Fibroblast of skin of left quadriceps (primary cell): ENCODE data around the gene MOBP.
A peak's percentile ranks its signal among the peaks of the same experiment; 100 is the strongest.
"Not testable (repeated sequence)": the region's sequence is repeated elsewhere in the genome, so short reads cannot be mapped to it uniquely, and the experiment has no call there.

ENCODE experiments used
- DNase-seq, 2 experiments: peaks; one replicate each; pipeline ENCODE4 v3.0.0-alpha.2; 2013; ENCODE audit warnings: low read depth in 2 of 2

The MOBP gene, protein sequence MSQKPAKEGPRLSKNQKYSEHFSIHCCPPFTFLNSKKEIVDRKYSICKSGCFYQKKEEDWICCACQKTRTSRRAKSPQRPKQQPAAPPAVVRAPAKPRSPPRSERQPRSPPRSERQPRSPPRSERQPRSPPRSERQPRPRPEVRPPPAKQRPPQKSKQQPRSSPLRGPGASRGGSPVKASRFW

DNA sequence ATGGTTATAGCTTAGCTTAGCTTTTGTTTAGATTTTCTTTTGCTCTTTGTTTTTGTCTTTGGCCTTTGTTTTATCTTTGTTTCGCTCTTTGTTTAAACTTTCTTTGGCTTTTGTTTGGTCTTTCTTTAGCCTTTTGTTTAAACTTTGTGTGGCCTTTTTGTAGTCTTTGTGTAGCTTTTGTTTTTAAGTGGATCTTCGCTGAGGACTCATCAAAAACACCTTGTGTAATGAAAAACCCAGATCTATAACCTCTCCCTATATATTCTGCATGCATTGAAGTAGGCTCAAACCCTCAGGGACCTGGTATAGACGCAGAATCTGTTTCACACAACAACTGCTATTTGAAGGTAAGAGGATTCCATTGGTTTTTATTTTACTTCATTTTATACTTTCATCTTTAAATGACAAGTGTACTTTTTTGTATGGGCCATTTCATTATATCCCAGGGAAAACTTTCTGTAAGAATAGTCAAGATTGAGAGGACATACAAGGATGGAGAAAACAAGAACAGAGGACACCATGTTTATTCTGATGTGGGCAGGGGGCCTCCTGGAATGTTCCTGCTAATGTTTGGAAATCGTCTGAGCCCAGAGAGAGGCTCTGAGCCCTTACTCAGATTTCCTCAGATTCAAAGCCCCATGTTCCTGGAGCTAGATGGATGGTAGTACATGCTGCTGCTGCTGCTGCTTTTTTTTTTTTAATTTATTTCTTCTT is at the start of gene MOBP:
TSS of gene MOBP (plus strand) at position 287 of the 714 bp plus-strand sequence. CDS start 34,390 bp downstream, outside the sequence.
- DNase-seq, result no peak

DNA sequence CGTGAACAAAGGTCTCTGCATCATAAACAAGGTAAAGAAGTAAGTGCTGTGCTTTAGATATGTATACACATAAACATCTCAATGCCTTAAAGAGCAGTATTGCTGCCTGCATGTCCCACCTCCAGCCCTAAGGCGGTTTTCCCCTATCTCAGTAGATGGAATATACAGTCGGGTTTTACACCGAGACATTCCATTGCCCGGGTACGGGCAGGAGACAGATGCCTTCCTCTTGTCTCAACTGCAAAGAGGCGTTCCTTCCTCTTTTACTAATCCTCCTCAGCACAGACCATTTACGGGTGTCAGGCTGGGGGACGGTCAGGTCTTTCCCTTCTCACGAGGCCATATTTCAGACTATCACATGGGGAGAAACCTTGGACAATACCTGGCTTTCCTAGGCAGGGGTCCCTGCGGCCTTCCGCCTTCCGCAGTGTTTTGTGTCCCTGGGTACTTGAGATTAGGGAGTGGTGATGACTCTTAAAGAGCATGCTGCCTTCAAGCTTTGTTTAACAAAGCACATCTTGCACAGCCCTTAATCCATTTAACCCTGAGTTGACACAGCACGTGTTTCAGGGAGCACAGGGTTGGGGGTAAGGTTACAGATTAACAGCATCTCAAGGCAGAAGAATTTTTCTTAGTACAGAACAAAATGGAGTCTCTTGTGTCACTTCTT is 48.8 kb upstream of the MOBP start:
- DNase-seq, result not testable (repeated sequence)

DNA sequence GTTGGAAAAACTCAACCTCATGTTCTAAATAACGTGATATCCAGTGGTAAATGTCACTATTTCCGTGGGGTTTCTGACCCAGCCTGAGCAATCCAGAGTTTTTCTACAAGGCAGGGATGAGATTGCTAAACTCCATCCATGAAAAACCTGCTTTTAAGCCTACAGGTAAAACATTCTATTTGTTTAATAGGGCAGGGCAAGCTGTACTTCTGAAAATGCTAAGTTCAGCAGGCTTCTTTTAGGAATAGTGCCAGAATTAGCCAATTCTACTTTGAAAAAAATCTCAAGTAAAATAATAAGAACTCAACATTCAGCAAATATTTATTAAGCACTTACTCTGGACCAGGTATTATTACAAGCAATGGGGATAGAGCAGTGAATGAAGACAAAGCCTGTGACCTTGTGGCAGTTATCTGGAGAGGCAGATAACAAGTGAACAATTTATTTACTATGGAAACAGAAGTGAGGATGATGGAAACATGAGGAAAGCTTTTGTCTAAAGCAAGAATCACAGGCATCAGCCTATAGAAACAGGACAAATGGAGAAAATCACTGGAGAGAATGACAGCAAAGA is 47.7 kb upstream of the MOBP start:
- no peak for DNase-seq

DNA sequence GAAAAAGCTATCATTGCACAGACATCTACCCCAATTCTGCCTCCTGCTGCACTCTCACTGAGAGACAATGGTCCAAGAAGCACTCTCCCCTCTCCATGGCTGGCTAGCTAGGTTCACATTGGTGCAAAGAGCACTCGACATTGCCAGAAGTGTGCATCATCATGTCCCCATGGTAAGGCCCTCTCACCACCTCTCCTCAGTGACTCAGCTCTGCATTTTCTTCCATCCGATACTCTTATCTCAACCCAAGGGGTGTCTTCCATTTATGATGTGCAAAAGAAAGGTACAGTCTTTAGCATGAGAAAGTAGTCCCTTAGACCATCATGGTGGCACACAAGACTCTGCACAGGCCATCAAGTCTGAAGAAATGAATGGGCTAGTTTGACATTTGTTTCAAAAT is 46.9 kb upstream of the MOBP start:
- no peak for DNase-seq

DNA sequence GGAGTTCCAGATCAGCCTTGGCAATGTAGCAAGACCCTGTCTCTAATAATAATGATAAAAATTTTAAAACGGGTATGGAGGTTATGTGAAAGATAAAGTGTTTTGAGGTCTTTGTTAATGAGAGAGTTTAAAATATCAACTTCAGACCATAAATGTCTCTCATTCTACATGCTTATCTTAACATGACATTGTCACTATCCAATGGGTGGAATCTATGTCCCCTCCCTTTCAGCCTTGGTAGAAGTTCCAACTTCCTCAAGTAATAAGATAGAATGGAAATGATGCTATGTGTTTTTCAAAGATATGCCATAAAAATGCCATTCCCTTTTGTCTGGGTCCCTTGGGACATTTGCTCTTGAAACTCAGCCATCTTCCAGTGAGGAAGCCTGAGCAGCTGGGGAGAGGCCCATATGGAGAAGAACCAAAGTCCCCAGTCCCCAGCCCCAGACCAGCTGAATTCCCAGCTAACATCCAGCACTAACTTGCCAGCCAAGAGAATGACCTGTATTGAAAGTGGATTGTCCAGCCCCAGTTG is 44.0 kb upstream of the MOBP start:
- no peak for DNase-seq

DNA sequence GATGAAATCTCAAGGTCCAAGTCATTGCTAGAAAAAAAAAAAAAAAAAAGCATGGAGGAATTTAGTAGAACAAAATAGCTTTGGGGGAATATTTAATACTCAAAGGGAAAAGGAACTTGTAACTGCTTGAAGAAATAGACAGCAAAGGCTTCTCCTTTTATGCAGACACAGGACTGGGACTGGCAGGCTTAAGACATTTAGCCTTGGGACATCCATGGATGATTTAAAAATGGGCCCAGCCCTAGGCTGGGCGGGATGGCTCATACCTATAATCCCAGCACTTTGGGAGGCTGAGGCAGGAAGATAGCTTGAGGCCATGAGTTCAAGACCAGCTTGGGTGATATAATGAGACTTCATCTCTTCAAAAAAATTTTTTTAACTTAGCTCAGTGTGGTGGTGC is 41.2 kb upstream of the MOBP start:
- DNase-seq, result no peak

DNA sequence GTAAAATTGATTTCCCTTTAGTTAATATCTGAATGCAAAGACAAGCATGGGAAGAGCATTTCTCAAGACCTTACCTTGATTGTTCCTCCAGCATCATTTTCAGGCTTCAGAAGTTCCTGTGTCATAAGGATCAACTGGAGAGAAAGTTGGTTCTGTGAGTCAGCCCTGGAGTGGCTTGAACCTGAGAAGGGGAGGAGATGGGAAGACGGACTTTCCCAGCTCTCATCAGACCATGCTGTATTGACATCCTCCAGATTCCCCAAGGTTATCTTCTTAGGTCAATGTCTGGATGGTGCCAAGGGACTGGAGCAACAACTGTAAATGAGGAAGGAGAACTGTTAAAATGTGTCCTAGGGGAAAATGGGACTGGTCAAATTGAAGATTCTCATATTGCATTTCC is 40.0 kb upstream of the MOBP start:
- no peak for DNase-seq

DNA sequence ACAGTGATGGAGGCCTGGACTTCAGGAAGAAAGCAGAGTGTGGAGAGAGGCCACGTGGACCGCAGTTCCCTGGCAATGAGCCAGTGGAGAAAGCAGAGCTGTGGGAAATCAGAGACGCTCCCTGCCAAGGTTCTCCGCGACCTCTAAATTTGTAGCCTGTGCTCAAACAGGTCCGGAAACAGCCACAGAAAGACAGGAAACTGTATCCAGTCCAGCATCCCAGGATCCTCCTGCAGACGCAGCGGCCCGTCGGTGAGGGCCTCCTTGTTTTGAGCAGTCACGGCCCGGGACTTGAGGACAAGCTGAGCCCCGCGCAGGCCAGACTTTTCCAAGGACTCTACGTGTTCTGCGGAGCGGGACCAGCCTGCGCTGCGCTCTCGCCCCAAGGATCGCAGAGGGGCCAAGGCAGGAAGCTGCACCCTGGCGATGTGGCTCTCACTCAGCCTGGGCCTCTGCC is 38.7 kb upstream of the MOBP start:
- no peak for DNase-seq

DNA sequence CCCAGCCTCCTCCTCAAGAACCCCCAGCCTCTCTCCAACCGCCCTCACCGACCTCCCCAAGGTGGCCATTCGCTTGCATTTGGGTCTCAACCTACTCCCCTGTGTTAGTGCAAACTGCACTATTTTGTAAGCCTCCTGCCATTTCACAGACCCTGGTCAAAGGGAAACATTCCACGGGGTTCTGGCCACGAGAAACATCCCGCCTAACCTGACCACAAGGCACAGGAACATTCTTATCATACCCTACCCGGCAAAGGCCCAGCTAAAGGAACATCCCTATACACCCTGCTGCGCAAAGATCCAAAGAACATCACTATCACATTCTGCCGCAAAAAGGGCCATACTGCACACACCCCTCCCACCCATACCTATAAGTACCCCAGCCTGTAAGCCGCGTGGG is 38.0 kb upstream of the MOBP start:
- DNase-seq, result no peak

DNA sequence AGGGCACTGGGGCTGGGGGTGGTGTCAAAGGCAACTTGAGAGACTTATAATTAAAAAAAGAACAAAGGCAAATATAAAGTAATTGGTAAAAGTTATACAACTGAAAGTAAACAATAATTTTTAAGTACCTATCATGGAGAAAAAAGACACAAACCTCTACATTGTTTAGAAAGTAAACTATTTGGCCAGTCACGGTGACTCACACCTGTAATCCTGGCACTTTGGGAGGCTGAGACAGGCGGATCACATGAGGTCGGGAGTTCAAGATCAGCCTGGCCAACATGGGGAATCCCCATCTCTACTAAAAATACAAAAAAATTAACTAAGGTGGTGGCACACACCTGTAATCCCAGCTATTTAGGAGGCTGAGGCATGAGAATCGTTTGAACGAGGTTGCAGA is 35.1 kb upstream of the MOBP start:
- no peak for DNase-seq

DNA sequence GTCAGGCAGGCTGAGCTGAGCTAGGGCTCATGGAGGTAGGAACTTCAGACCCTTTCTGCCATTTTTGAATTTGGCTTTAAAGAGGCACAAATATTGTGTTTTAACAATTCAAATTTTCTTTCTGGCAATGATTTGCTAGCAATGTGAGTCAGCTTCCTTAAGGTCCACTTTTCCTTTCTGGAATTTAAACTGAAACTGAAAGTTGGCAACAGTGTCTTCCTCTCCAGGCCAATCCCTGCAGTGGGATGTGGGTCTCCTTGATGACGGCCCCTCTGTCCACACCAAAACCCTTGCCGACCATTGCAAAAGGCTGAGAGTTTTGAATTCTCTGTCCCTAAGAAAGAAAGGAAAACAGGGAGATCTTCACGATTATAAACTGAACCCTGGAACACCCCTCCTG is 33.8 kb upstream of the MOBP start:
- no peak for DNase-seq

DNA sequence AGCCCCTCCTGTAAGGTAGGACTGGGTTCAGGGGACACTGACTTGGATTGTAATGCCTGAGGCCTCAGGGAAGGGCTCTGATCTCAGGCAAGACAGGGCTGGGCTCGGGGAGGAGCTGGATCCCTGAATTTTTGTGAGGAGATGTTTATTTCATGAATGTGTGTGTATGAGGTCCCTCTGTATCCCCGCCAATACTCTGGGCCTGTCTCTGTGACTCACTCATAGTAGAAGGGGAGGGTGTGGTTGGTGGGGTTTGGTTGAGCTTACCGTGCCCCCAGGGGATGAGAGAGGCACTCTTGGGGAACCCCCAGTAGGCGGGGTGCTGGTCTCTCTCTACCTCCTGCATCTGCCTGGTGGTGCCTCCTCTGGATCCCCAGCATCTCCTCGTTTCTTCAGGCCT is 32.9 kb upstream of the MOBP start:
- DNase-seq, result no peak

DNA sequence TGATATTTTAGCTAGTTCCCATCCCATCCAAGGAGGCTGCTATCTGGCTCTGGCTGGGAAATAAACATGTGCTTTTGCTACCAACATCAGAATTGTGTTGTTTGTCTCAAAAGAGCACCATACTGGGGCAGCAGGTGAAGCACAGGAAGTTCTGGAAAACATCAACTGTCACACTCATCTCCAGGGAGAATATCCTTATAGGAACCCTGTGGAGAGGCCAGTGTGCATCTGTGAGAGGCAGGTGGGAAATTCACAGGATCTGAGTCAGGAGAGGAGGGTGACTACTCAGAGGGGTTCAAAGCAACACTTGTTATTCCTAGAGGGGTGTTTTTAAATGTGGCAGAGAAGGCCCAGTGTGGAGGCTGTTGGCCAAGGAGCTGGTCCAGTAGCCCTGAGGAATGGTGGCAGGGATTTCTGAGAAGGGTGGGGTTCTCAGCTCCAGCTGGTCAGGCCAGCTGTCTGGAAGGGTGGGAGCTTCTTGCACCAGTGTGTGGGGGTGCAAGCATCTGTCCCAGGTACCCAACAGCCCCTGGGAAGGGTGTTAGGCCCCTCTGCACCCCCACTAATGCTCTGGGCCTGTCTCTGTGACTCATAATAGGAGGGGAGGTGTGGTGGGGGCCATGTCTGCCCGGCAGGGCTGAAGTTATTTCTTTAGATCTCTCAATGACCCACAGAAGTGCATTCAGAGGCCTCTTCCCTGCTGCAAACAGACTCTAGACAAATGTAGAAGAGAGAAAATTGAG is 32.3 kb upstream of the MOBP start:
- no peak for DNase-seq

DNA sequence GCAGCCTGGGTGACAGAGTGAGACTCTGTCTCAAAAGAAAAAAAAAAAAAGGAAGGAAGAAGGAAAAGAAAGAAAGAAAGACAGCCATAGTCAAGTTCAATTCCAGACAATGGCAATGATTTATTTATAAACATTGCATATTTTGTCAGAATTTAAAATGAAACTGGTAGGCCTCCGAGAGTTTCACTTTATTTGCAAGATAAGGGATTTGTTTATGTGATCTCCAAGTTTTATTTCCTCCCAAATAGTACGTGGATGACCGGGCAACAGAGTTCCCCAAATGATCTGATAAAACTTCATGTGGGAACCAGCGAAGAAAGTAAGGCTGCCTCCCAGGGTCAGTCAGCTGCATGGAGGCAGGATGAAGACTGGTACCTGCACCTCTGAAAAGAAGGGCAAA is 28.6 kb upstream of the MOBP start:
- DNase-seq, result no peak

DNA sequence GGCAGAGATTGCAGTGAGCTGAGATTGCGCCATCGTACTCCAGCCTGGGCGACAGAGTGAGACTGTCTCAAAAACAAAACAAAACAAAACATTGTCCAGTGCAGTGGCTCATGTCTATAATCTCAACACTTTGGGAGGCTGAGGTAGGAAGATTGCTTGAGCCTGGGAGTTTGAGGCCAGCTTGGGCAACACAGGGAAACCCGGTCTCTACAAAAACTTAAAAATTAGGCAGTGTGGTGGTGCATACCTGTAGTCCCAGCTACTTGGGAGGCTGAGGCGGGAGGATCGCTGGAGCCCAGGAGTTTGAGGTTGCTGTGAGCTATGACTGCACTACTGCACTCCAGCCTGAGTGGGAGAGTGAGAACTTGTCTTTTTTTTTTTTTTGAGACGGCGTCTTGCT is 27.2 kb upstream of the MOBP start:
- DNase-seq, result no peak

DNA sequence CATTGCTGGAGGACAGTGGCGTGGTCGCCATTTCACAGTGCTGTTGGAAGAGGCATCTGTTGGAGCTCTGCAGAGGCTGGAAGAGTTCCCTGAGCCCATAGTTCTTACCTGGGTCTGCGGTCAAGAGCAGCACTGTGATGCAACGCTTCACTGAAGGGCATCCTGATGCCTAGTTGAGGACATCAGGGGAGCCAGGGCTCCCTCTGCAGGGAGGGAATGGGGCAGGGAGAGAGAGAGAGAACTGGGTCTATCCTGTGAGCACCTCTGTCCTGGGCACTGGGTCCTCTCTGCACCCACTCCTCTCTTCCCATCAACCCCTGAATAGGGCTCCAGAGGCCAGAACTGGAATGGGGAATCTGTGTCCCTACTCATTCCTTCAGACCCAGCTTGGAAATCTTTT is 23.9 kb upstream of the MOBP start:
- DNase-seq, result no peak

DNA sequence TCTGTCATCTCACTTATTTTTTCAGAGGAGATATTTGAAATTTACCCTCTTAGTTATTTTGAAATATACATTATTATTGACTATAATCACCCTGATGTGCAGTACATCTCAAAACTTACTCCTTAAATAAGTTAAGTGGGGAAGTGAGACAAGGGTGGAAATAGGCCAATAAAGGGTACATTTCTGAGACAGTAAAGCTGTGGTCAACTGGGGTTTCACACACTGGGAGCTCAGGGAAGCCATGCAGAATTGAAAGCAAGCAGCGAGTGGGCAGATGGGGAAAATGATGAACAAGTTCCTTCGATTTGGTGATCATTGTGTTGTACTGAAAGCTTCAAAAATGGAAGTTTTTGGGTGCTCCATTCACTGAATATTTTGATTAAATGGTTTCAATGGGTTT is 21.6 kb upstream of the MOBP start:
- DNase-seq, result no peak

DNA sequence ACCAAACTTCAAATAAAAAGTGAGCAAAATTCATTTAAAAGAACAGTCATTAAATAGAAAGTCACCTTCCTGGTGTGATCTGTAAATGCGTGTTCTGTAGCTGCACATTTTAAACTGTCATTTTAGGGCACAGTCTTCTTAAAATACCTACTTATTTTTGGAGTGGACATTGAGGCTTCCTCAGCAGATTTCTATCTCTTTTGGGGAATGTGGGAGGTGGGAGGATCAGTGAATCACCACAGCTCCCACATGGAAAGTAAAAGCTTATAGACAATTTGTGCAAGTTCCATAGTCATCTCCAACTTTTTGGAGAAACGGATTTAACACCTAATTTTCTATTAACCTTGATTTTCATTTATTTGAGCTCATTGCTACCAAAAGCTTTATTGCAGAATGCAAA is 21.0 kb upstream of the MOBP start:
- no peak for DNase-seq

DNA sequence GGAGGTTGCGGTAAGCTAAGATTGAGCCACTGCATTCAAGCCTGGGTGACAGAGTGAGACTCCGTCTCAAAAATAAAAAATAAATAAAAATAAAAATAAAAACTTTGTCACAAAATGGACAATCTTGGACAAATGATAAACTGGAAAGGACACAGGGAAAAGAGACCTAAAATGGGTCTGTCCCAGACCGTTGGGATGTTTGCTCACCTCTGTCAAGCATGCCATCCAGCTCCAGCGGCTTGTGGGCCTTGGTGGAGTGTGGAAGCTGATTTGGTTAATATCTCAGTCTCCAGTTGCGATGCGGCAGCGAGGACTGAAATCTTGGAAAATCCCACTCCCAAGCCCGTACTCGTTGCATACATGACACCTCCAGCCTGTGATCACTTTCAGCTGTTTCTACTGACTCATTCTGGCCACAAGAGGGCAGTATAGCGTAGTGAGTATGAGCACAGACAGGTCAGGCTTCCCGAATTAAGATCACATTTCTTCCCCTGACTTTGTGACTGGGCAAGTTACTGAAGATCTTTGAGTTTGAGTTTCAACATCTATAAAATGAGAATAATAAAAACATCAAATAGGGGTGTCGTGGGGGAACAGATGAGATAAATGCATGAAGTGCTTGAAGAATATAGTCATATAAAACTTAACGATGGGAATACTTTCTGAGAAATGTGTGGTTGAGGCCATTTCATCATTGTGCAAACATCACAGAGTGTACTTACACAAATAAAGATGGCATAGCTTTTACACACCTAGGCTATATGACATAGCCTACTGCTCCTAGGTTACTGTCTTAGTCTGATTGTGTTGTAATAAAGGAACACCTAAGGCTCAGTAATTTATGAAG is 19.6 kb upstream of the MOBP start:
- DNase-seq, result peak; percentile 63 to 67

DNA sequence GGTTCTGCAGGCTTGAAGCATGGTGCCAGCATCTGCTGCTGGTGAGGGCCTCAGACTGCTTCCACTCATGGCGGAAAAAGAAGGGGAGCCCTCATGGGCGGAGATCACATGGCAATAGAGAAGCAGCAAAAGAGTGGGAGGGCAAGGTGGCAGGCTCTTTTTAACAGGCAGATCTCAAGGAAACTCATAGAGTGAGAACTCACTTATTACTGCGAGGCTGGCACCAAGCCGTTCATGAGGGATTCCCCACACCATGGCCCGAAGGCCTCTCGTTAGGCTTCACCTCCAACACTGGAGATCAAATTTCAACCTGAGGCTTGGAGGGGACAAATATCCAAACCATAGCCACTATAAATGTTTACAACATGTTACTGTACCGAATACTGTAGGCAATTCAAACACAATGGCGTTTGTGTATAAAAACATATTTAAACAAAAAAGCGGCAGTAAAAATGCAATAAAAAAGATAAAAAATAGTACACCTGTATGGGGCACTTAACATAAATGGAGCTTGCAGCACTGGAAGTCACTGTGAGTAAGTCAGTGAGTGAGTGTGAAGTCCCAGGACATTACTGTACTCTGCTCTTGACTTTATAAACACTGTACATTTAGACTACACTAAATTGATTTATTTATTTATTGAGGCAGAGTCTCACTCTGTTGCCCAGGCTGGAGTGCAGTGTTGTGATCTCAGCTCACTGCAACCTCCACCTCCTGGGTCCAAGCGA is 18.8 kb upstream of the MOBP start:
- DNase-seq, result no peak
